ENCODE results near the gene CLIC1.

- TF ChIP-seq CTCF (IDR thresholded peaks at IDR 0.05) = no peak
- TF ChIP-seq POLR2A (IDR thresholded peaks at IDR 0.05) = no peak
Measured at GRCh38 chr6:31760790-31761189, 24.5 kb upstream of the CLIC1 start.
